SH-SY5Y (cell line): ENCODE measurements around the gene RTEL1.

ENCODE experiments used
- GATA2 ChIP-seq: IDR thresholded peaks from 2 replicates; pipeline ENCODE4 v1.6.1; 2011; ENCODE audit warnings: mild to moderate bottlenecking, low read depth, low read length
- GATA3 ChIP-seq: IDR thresholded peaks from 2 replicates; pipeline ENCODE4 v1.6.1; 2011; ENCODE audit warnings: low read depth, mild to moderate bottlenecking, low read length, moderate library complexity

DNA sequence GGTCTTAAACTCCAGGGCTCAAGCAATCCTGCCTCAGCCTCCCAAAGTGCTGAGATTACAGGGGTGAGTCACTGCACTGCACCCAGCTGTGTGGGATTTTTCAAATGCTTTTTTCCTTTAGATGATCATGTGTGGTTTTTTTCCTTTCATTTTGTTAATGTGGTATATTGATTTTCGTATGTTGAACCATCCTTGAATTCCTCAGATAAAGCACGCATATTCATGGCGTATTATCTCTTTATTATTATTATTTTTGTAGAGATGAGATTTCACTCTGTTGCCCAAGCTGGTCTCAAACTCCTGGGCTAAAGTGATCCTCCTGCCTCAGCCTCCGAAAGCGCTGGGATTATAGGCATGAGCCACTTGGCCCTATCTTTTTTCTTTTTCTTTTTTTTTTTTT is 56.7 kb downstream of the RTEL1 start:
- no peak for TF ChIP-seq GATA3
- TF ChIP-seq GATA2: no peak
